ENCODE data around the gene FAT4. TPM values are rescaled to one million over a fixed set of nuclear protein-coding genes. Genes with fewer than 3 reads are reported as not detected.

Gene FAT4, protein sequence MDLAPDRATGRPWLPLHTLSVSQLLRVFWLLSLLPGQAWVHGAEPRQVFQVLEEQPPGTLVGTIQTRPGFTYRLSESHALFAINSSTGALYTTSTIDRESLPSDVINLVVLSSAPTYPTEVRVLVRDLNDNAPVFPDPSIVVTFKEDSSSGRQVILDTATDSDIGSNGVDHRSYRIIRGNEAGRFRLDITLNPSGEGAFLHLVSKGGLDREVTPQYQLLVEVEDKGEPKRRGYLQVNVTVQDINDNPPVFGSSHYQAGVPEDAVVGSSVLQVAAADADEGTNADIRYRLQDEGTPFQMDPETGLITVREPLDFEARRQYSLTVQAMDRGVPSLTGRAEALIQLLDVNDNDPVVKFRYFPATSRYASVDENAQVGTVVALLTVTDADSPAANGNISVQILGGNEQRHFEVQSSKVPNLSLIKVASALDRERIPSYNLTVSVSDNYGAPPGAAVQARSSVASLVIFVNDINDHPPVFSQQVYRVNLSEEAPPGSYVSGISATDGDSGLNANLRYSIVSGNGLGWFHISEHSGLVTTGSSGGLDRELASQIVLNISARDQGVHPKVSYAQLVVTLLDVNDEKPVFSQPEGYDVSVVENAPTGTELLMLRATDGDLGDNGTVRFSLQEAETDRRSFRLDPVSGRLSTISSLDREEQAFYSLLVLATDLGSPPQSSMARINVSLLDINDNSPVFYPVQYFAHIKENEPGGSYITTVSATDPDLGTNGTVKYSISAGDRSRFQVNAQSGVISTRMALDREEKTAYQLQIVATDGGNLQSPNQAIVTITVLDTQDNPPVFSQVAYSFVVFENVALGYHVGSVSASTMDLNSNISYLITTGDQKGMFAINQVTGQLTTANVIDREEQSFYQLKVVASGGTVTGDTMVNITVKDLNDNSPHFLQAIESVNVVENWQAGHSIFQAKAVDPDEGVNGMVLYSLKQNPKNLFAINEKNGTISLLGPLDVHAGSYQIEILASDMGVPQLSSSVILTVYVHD (N-terminal part only)
- total RNA-seq, result 3.8 TPM

DNA sequence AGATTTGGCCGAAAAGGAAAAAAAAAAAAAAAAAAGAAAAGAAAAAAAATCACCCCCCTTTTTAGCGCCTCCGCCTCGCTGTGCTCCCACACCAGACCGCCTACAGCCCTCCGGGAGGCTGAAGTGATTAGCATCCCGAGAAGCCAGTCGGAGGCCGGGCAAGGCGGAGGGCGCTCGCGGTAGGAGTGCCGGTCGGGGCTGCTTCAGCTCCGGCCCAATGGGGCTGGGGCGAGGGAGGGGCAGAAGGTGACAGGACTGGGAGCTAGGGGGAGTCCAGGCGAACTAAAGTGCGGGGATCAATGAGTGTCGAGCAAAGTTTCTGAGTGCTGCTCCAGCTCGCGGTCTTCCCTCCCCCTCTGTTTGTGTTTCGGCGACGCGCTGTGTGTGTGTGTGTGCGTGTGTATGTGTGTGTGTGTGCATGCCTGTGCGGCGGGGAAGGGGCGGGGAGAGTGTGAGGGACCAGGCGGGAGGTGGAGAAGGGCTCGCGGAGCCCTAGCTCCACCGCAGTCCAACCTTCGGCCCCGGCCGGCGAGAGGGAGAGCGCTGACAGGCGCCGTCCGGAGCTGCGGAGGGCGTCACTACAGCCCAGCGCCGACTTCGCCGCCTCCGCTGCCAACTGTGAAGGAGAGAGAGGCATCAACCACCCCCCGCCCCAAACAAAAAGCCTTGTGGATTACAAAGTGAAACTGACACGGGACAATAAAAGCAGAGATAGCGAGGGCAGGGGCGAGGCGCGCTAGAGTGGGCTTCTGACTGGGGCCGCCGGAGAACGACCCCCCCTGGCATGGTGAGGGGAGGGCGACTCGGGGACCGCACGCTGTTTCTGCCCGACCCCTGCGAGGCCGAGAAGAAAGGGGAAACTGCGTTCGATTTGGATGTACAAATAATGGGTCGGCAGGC lies at the start of gene FAT4:
Gene FAT4 (plus strand): TSS at position 280 of the 900 bp plus-strand sequence. CDS start 1,457 bp downstream, outside the sequence.
- peak in 2 of 3 donors; percentile 95 to 97 for DNase-seq (ENCODE audit: low read depth in 2 of 3, low spot score in 2 of 3)

DNA sequence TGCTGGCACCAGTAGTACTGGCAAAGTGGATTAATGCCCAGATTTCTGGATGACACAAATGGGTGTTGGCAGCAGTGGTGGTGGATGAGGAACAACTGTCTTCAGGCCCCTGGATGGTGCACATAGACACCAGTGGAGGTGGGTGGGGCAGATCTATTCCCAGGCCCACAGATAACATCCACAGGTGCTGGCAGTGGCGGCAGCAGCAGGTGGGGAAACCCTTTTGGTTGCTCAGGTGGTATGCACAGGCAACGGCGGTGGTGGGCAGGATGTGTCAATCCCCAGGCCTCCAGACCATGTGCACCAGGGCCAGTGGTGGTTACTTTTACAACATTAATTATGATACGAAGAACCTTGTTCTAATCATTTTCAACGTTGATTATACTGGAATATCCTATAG lies 48.9 kb upstream of the FAT4 start:
- no peak for DNase-seq (ENCODE audit: low read depth in 2 of 3, low spot score in 2 of 3)

- DNase-seq (ENCODE audit: low read depth in 2 of 3, low spot score in 2 of 3), result no peak
Measured at GRCh38 chr4:125266901-125267604, 47.7 kb upstream of the FAT4 start.

GRCh38 chr4:125267630-125268029 lies 47.1 kb upstream of the FAT4 start:
- no peak for DNase-seq (ENCODE audit: low read depth in 2 of 3, low spot score in 2 of 3)

DNA sequence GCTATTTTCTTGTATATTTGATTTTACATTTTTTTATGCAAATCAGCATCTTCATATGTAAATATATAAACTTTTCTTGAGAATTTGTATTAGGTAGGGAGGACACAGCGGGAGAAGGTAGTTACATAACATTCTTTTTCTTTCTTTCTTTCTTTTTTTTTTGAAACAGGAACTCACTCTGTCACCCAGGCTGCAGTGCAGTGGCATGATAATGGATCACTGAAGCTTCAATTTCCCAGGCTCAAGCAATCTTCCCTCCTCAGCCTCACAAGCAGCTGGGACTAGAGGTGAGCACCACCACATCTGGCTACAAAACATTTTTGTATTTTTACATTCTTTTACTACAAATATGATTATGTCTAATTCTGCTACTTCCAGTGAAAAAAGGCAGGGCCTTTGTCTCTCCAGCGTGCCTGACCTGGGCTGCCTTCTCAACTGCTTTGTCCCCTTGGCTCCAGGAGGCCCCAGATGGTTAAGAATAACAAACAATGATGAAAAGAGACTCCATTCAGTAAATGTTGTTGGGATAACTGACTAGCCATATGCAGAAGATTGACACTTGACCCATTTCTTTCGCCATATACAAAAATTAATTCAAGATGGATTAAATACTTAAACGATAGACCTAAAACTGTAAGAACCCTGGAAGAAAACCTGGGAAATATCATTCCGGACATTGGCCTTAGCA lies 46.5 kb upstream of the FAT4 start:
- no peak for DNase-seq (ENCODE audit: low read depth in 2 of 3, low spot score in 2 of 3)

DNA sequence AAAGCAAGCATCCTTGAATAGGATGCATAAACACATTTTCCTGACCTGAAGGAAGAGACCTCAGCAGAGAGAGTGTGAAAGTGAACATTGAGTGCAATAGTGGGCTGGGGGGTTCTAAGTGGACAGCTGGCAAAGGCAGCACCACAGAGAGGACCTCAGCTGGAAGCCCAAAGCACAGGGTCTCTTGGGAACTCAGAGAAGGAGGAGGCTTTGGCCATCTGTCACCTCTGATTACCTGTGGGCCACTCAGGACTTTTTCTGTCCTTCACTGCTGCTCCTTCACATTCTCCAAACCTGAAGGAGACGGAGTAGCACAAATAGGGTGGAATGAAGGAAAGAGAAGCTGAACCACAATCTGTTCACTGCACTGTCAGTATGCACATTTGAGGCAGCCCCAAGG lies 37.9 kb upstream of the FAT4 start:
- no peak for DNase-seq (ENCODE audit: low read depth in 2 of 3, low spot score in 2 of 3)

DNA sequence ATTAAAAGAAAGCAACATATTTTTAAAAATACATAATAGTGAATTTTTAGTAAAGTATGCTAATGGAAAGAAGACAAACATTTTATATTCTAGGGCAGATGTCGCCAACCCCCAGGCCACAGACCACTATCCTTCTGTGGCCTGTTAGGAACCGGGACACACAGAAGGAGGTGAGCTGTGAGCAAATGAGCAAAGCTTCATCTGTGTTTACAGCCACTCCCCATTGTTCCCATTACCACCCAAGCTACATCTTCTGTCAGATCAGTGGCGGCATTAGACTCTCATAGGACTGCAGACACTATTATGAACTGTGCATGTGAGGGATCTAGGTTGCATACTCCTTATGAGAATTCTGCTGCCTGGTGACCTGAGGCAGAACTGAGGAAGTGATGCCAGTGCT lies 37.0 kb upstream of the FAT4 start:
- no peak for DNase-seq (ENCODE audit: low read depth in 2 of 3, low spot score in 2 of 3)

DNA sequence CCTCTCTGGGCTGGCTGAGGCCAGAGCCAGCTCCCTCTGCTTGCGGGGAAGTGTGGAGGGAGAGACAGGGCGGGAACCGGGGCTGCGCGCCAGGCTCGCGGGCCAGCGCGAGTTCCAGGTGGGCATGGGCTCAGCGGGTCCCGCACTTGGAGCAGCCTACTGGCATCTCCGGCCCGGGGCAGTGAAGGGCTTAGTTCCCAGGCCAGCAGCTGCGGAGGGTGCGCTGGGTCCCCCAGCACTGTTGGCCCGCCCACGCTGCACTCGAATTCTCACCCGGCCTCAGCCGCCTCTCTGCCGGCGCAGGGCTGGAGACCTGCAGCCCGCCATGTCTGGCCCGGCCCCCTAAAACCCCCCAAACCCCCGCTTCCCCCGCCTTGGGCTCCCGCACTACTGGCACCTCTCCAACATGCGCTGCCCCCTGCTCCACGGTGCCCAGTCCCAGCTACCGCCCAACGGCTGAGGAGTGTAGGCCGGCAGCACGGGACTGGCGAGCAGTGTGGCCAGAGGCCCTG lies 33.8 kb upstream of the FAT4 start:
- DNase-seq (ENCODE audit: low read depth in 2 of 3, low spot score in 2 of 3), result no peak

DNA sequence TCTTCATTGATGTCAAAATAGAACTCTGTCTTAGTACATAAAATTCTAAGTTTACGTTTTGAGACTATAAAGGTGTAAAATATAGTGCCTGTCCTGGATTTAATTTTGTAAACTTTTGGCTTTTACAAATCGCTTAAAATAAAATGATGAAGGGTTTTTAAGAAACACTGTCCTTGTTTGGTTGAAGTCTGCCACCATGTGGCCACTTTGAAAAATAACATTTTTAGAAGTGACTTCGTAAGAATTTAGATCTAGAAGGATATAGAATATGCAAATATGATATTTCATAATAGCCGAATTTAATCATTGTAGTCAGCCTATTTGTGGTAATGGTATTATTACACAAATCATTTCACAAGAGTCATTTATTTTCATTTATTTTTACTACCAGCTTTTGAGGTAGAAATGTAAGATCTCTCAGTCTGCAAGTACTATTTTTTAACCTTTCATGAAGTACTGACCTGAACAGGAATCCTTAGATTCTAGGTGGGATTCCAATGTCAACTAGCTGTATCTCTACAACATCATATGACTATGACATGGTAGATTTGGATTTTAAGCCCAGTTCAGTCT lies 31.0 kb upstream of the FAT4 start:
- peak in 2 of 3 donors; percentile 8 to 52 for DNase-seq (ENCODE audit: low read depth in 2 of 3, low spot score in 2 of 3)

GRCh38 chr4:125297116-125297515 lies 17.6 kb upstream of the FAT4 start:
- no peak for DNase-seq (ENCODE audit: low read depth in 2 of 3, low spot score in 2 of 3)

GRCh38 chr4:125303058-125303457 lies 11.7 kb upstream of the FAT4 start:
- no peak for DNase-seq (ENCODE audit: low read depth in 2 of 3, low spot score in 2 of 3)

- DNase-seq (ENCODE audit: low read depth in 2 of 3, low spot score in 2 of 3), result no peak
Measured at GRCh38 chr4:125303821-125304220, 10.9 kb upstream of the FAT4 start.

DNA sequence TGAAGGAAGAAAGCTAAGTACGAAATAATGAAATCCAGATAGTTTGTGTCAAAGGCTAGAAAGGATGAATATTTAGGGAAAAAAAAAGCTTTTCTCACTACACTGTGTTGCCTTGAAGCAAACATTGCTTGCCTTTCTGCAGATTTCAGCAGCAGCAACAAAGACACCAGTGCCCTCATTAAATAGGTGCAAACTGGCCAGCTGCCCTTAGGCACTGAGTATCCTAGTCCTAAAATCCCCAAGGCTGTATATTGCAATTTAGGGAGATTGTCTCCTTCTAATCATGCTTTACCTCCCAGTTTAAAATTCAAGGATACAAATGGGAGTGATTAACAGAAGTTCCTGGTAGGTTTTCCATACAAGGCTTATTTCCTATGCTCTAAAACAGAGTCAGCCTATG lies 8.6 kb upstream of the FAT4 start:
- no peak for DNase-seq (ENCODE audit: low read depth in 2 of 3, low spot score in 2 of 3)

DNA sequence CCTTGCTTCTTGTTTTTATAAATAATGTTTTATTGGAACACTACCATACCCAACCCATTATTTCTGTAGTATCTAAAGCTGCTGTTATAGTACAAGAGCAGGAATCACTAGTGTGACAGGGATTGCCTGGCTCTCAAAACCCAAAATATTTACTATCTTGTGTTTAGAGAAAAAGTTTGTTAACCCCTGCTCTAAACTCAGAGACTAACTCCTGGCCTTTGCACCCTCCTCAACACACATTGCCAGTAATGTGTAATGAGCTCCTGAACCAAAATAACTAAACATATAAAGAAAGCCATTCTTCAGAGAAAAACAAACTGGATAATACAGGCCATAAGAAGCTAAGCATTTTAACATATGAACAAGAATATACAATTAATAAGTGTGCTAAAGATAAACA lies 8.2 kb upstream of the FAT4 start:
- no peak for DNase-seq (ENCODE audit: low read depth in 2 of 3, low spot score in 2 of 3)

GRCh38 chr4:125311503-125311902 lies 3.3 kb upstream of the FAT4 start:
- DNase-seq (ENCODE audit: low read depth in 2 of 3, low spot score in 2 of 3), result no peak

DNA sequence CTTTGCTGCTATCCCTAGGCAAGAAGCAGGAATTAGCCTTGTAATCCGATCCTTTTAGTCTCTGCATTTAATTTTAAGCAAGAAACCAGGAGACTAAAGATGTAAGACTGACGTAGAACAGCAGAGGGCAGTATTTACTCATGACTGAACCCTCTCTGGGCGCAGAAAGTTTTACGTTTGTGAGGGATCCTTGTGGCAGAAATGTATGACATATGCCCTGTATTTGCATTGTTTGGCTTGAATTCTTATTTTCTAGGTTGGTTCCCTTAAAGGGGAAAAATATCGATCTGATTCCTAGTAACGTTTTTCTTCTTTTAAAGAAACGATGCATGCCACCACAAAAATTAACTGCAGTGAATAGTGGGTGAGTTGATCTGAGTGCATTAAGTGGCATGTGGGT lies 1.3 kb upstream of the FAT4 start:
- DNase-seq (ENCODE audit: low read depth in 2 of 3, low spot score in 2 of 3), result peak in 2 of 3 donors; percentile 78 to 92

DNA sequence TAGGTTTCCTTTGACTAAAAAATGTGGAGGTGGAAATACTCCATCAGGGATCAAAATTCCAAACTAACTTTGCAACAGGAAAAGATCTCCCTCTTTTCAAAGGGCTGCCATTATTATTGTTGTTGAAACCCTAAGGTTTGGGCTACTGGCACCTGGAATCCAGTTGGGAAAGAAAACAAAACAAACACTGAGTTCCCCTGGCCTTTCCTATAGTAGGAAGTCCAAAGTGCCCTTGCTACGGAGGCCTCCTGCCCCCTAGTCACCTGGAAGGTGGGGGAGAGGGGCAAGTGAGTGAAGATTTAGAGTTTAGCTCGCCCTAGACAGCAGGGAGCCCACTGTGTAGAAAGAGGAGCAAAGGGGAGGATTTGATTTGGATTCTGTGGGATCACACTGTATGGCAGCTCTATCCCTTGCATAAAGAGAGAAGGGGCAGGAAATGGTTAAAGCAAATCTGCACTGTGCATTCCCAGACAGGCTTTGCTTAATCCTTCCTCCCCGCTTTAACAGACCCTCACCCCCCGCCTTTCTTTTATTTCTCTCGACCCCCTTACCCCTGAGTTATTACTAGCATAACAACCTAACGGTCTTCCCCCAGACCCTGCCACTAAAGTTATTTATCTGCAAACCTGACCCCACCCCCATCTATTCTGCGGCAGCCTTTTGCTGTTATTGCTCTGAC lies 627 bp upstream of the FAT4 start:
- peak in 1 of 3 donors; percentile 1 for DNase-seq (ENCODE audit: low read depth in 2 of 3, low spot score in 2 of 3)

All from hematopoietic multipotent progenitor cell (in vitro differentiated cells).